Endothelial cell of hepatic sinusoid (primary cell): ENCODE data around the gene SLC6A1.

ENCODE experiments used
- in situ Hi-C: cut with HindIII; loops from 2 replicates; pipeline ENCODE4 v1.10.0; 2017; ENCODE audit warnings: low sequenced_read_pairs

SLC6A1 gene

GRCh38 chr3:11085093-11085840 is 92.7 kb downstream of the SLC6A1 start:
- in situ Hi-C loops: no loop called here

GRCh38 chr3:11086856-11087255 is 94.3 kb downstream of the SLC6A1 start:
- in situ Hi-C loops: no loop called here

GRCh38 chr3:11088066-11088465 is 95.5 kb downstream of the SLC6A1 start:
- in situ Hi-C loops: no loop called here

GRCh38 chr3:11088831-11089230 is 96.3 kb downstream of the SLC6A1 start:
- in situ Hi-C loops: no loop called here
